Endothelial cell of hepatic sinusoid (primary cell): Measurements from ENCODE around the gene PCNX2.
"Not testable (repeated sequence)": the region's sequence is repeated elsewhere in the genome, so short reads cannot be mapped to it uniquely, and the experiment has no call there.

Experiments used
- in situ Hi-C: cut with HindIII; loops from 2 replicates; pipeline ENCODE4 v1.10.0; 2017; ENCODE audit warnings: low sequenced_read_pairs

Gene PCNX2

GRCh38 chr1:233227930-233228465 is 67.5 kb downstream of the PCNX2 start:
- in situ Hi-C loops, result no loop called here

- in situ Hi-C loops, result no loop called here
These were observed 71.2 kb downstream of the PCNX2 start for GRCh38 chr1:233224311-233224710.

- in situ Hi-C loops, result no loop called here
These were observed 77.7 kb downstream of the PCNX2 start for GRCh38 chr1:233217832-233218231.

GRCh38 chr1:233216009-233216408 is 79.5 kb downstream of the PCNX2 start:
- in situ Hi-C loops, result no loop called here

- in situ Hi-C loops, result no loop called here
These were observed 80.3 kb downstream of the PCNX2 start for GRCh38 chr1:233215135-233215760.

- in situ Hi-C loops, result no loop called here
These were observed 83.9 kb downstream of the PCNX2 start for GRCh38 chr1:233211595-233211994.

- in situ Hi-C loops, result no loop called here
These were observed 84.4 kb downstream of the PCNX2 start for GRCh38 chr1:233211106-233211505.

- in situ Hi-C loops, result no loop called here
These were observed 86.0 kb downstream of the PCNX2 start for GRCh38 chr1:233209481-233209880.

- in situ Hi-C loops, result no loop called here
These were observed 86.8 kb downstream of the PCNX2 start for GRCh38 chr1:233208687-233209086.

- in situ Hi-C loops, result no loop called here
These were observed 97.6 kb downstream of the PCNX2 start for GRCh38 chr1:233197940-233198339.

- in situ Hi-C loops, result no loop called here
These were observed 101.8 kb downstream of the PCNX2 start for GRCh38 chr1:233193741-233194140.

DNA sequence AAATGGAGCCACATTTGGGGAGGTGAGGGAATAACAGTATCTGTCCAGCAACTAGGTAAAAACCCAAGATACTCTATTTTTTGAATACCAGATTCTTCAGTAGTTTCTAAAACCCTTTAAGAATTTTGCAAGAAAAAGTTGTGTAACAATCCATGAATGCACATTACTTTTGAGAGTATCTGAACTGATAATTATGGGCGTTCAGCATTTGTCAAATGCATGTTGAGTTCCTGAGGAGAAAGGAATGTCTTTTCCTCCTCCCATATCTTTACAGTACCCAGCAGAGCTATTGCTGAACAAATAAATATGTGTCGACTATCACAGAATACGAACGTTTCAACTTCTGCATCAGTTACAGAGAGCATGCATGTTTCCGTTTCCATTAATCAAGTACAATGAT is 104.5 kb downstream of the PCNX2 start:
- in situ Hi-C loops, result no loop called here

DNA sequence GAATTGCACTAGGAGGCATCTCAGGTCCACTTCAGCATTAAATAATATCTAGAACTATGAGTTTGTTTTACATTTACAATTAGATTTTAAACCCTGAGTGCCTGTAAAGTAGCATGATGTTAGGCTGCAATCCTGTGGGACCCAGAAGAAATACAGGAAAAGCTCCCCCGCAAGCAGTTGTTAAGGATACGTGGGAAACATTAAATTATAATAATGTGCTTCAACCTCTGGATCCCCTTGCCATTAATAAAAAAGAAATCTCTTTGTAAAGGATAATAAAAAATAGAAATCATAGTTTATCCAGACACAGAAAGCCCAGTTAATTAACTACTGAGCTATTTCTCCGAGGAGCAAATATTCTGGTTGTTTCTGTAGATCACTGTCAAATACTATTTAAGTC is 106.0 kb downstream of the PCNX2 start:
- in situ Hi-C loops, result no loop called here

DNA sequence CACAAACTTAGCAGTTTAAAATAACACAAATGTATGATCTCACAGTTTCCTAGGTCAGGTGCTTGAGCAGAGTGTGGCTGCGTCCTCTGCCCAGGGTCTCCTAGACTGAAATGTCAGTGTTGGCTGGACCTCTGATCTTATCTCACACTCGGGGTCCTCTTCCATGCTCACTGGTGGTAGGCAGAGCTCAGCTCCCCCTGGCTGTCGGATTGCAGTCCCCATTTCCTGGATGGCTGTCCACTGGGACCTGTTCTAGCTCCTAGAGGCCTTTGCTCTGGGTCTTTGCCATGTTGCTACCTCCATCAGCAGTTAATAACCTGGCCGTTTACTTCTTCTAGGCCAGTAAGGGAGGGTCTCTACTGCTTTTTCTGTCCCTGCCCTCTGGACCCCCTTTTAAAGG is 107.5 kb downstream of the PCNX2 start:
- in situ Hi-C loops, result no loop called here

DNA sequence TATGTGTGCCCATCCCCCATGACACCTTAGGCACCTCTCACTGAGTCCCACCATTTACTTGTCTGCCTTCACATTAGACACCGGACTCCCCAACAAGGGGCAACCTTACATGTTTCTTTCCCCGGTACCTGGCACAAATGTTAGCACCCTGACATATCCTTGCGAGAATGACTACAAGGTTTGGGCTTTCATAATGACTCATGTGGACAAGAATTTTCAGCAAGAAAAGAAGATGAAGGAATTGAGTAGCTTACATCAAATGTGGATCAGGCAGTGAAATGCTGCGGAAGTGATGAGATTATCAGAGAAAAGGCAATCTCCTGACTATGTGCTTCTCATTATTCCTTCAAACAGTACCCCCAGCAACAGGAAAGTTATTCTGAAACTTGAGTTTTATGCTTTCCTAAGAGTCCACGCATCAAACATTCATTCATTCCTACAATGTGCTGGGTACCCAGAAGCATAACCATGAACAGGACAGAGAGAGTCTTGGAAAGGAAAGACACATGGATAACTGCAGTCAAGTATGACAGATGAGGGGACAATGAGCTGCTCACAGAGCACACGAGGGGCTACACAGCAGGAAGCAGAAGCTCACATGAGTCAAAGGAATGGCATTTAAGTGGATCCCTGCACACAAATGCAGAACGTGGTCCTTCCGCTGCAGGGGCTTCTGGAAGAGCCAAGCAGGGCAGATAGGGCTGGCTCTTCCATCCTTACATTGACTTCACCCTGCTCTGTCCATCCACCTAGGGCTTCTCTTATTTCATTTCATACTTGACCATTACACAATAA is 112.1 kb downstream of the PCNX2 start:
- in situ Hi-C loops, result no loop called here

DNA sequence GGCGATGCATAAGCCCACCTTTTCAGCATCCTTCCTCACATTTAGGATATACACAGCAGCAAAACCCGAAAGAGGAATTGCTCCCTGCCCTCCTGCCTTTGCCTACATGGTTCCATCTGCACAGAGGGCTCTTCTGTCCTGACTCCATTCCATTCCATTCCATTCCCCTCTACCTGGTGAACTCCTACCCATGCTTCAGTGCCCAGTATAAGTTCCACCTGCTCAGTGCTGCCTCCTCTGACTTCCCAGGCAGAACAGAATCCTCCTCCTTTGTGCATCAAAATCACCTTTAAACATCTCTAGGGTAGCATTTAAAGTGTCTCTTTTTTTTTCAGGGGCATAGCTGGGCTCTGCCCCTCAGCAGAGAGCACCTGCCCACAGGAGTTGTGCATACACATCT is 112.9 kb downstream of the PCNX2 start:
- in situ Hi-C loops, result no loop called here

GRCh38 chr1:233180641-233181364 is 114.7 kb downstream of the PCNX2 start:
- in situ Hi-C loops, result no loop called here

DNA sequence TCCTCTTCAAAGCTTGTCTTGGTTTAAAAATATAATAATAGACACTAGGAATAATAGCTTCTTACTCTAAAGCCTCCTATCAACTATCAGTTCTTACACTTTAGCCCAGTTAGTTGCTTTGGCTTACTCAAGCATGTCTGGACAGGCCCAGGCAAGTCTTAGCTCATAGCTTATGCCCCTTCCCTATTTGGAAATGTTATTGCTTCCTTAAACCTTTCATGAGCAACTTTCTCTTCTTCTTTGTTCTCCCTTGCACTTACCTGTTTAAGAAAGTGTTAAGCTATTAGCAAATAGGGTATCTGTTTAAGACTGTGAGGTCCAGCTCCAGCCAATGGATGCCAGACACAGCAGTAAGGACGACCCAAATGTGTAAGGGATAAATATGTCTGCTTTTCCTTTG is 115.9 kb downstream of the PCNX2 start:
- in situ Hi-C loops, result not testable (repeated sequence)

- in situ Hi-C loops, result no loop called here
These were observed 123.3 kb downstream of the PCNX2 start for GRCh38 chr1:233172201-233172600.

- in situ Hi-C loops, result no loop called here
These were observed 124.8 kb downstream of the PCNX2 start for GRCh38 chr1:233170741-233171140.

GRCh38 chr1:233168384-233168783 is 127.1 kb downstream of the PCNX2 start:
- in situ Hi-C loops, result no loop called here

- in situ Hi-C loops, result no loop called here
These were observed 128.6 kb downstream of the PCNX2 start for GRCh38 chr1:233166896-233167295.
